Activated CD4-positive, alpha-beta T cell treated with anti-CD3 and anti-CD28 coated beads for 36 hours (primary cell): ENCODE measurements around the gene PSG7. TPM values are rescaled to one million over a fixed set of nuclear protein-coding genes. Genes with fewer than 3 reads are reported as not detected.
"Not testable (repeated sequence)": the region's sequence is repeated elsewhere in the genome, so short reads cannot be mapped to it uniquely, and the experiment has no call there.

Experiments
- ATAC-seq: fragments of 200-7000 bp; cut with Tn5 transposase; one replicate; pipeline ENCODE4 v1.10.0; 2021; ENCODE audit warnings: mild to moderate bottlenecking, moderate library complexity
- CTCF ChIA-PET: fragments of 350-600 bp; sonication (Branson Sonifier 250); formaldehyde crosslinking; loops from one replicate; lab custom pipeline; 2021; ENCODE audit warnings: antibody characterized with exemption; lab: Charles Lee
- POLR2A ChIA-PET: fragments of 350-600 bp; sonication (Branson Sonifier 250); formaldehyde crosslinking; loops from one replicate; lab custom pipeline; 2021; ENCODE audit warnings: antibody characterized with exemption, inconsistent platforms; lab: Charles Lee
- DNase-seq: peaks from one replicate; pipeline ENCODE4 v3.0.0-alpha.2; 2020
- H3K27ac Mint-ChIP-seq: one replicate; pipeline ENCODE4 v1.8.0; 2021; ENCODE audit warnings: mixed read lengths
- H3K27me3 Mint-ChIP-seq: one replicate; pipeline ENCODE4 v1.8.0; 2021; ENCODE audit warnings: mixed read lengths
- H3K36me3 Mint-ChIP-seq: one replicate; pipeline ENCODE4 v1.8.0; 2021; ENCODE audit warnings: low read depth, mixed read lengths
- H3K4me1 Mint-ChIP-seq: one replicate; pipeline ENCODE4 v1.8.0; 2021; ENCODE audit warnings: mixed read lengths
- H3K4me3 Mint-ChIP-seq: one replicate; pipeline ENCODE4 v1.8.0; 2021; ENCODE audit warnings: mild to moderate bottlenecking, moderate library complexity, mixed read lengths
- H3K9me3 Mint-ChIP-seq: one replicate; pipeline ENCODE4 v1.8.0; 2021; ENCODE audit warnings: low read depth, mixed read lengths
- intact Hi-C, 2 experiments: fragments of 100-400 bp; cut with DNase I in 1 of 2; cut with micrococcal nuclease in 1 of 2; formaldehyde crosslinking; loops; one replicate each; pipeline versions ENCODE4 v1.14.2 to v1.15.1; 2022 to 2024; cut with DNase I, micrococcal nuclease
- total RNA-seq, 2 experiments: library from RNA; stranded (reverse); gene quantifications; one replicate each; pipeline ENCODE4 v1.2.3, GENCODE V29; 2021

Gene PSG7
- total RNA-seq, result not detected

- ATAC-seq, POLR2A ChIA-PET, H3K4me1 Mint-ChIP-seq, H3K27me3 Mint-ChIP-seq, H3K4me3 Mint-ChIP-seq, H3K9me3 Mint-ChIP-seq, CTCF ChIA-PET, intact Hi-C loops, DNase-seq, H3K36me3 Mint-ChIP-seq, H3K27ac Mint-ChIP-seq: not testable (repeated sequence)
Measured at GRCh38 chr19:42937107-42937506, at the start of gene PSG7. PSG7 (minus strand) TSS chr19:42937207; CDS start chr19:42937076, 131 bp downstream.

GRCh38 chr19:42985588-42985987 is 48.6 kb upstream of the PSG7 start:
- DNase-seq (no peak), ATAC-seq (no peak)
- ChIA-PET CTCF (interaction anchor here (0.6 kb wide), 1 partner anchor 86 kb away, joined by 3 read pairs; no protein-coding TSS in a partner anchor), POLR2A (no interaction called here)
- intact Hi-C loops, result no loop called here
- Mint-ChIP-seq H3K27me3 (peaks cover 15% of the 10 kb centered on the region), H3K9me3 (peaks cover 7% of the 10 kb centered on the region), H3K4me3 (no peak overlapping the region), H3K36me3 (no peaks in the 10 kb centered on the region), H3K4me1 (no peaks in the 10 kb centered on the region), H3K27ac (no peak overlapping the region)

- POLR2A ChIA-PET, ATAC-seq, CTCF ChIA-PET, intact Hi-C loops, H3K4me1 Mint-ChIP-seq, H3K9me3 Mint-ChIP-seq, H3K27ac Mint-ChIP-seq, H3K4me3 Mint-ChIP-seq, H3K36me3 Mint-ChIP-seq, DNase-seq: not testable (repeated sequence)
- peaks cover 13% of the 10 kb centered on the region for H3K27me3 Mint-ChIP-seq
Measured at GRCh38 chr19:42982111-42982510, 45.1 kb upstream of the PSG7 start.

- intact Hi-C loops, H3K4me1 Mint-ChIP-seq, H3K4me3 Mint-ChIP-seq, H3K36me3 Mint-ChIP-seq, ATAC-seq, H3K27me3 Mint-ChIP-seq, DNase-seq, H3K9me3 Mint-ChIP-seq, CTCF ChIA-PET, POLR2A ChIA-PET, H3K27ac Mint-ChIP-seq: not testable (repeated sequence)
Measured at GRCh38 chr19:42971451-42971850, 34.4 kb upstream of the PSG7 start.

GRCh38 chr19:42965176-42965575 is 28.2 kb upstream of the PSG7 start:
- Mint-ChIP-seq H3K36me3 (no peaks in the 10 kb centered on the region), H3K27ac (no peak overlapping the region), H3K9me3 (no peaks in the 10 kb centered on the region), H3K4me3 (no peak overlapping the region), H3K4me1 (no peaks in the 10 kb centered on the region), H3K27me3 (peaks cover 17% of the 10 kb centered on the region)
- intact Hi-C loops, result no loop called here
- ATAC-seq (no peak), DNase-seq (no peak)
- ChIA-PET CTCF (no interaction called here), POLR2A (no interaction called here)

- ChIA-PET POLR2A (no interaction called here), CTCF (no interaction called here)
- Mint-ChIP-seq H3K9me3 (peaks cover 9% of the 10 kb centered on the region), H3K36me3 (no peaks in the 10 kb centered on the region), H3K4me1 (no peaks in the 10 kb centered on the region), H3K27me3 (peaks cover 8% of the 10 kb centered on the region), H3K4me3 (no peak overlapping the region), H3K27ac (no peak overlapping the region)
- DNase-seq, result no peak
- intact Hi-C loops, result no loop called here
- no peak for ATAC-seq
Measured at GRCh38 chr19:42961119-42961518, 24.1 kb upstream of the PSG7 start.

- H3K27me3 Mint-ChIP-seq, ATAC-seq, CTCF ChIA-PET, intact Hi-C loops, H3K9me3 Mint-ChIP-seq, DNase-seq, H3K27ac Mint-ChIP-seq, H3K4me1 Mint-ChIP-seq, H3K4me3 Mint-ChIP-seq, POLR2A ChIA-PET, H3K36me3 Mint-ChIP-seq: not testable (repeated sequence)
Measured at GRCh38 chr19:42952126-42952525, 15.1 kb upstream of the PSG7 start.

GRCh38 chr19:42951476-42951875 is 14.5 kb upstream of the PSG7 start:
- DNase-seq, ATAC-seq, H3K4me1 Mint-ChIP-seq, POLR2A ChIA-PET, intact Hi-C loops, H3K9me3 Mint-ChIP-seq, H3K27me3 Mint-ChIP-seq, H3K27ac Mint-ChIP-seq, H3K36me3 Mint-ChIP-seq, H3K4me3 Mint-ChIP-seq, CTCF ChIA-PET: not testable (repeated sequence)

GRCh38 chr19:42942187-42942789 is 5.3 kb upstream of the PSG7 start:
- no peak overlapping the region for H3K27ac Mint-ChIP-seq
- no peaks in the 10 kb centered on the region for H3K4me1 Mint-ChIP-seq
- H3K9me3 Mint-ChIP-seq, result no peaks in the 10 kb centered on the region
- H3K4me3 Mint-ChIP-seq, result no peak overlapping the region
- DNase-seq (peak; percentile 18), ATAC-seq (no peak)
- no peaks in the 10 kb centered on the region for H3K36me3 Mint-ChIP-seq
- intact Hi-C loops, result no loop called here
- peaks cover 9% of the 10 kb centered on the region for H3K27me3 Mint-ChIP-seq
- ChIA-PET POLR2A (no interaction called here), CTCF (no interaction called here)

- not testable (repeated sequence) for H3K4me1 Mint-ChIP-seq
Measured at GRCh38 chr19:42934726-42935125, 2.3 kb downstream of the PSG7 start.

GRCh38 chr19:42934183-42934582 is 2.8 kb downstream of the PSG7 start:
- H3K27ac Mint-ChIP-seq, H3K36me3 Mint-ChIP-seq, H3K27me3 Mint-ChIP-seq, ATAC-seq, POLR2A ChIA-PET, DNase-seq, H3K9me3 Mint-ChIP-seq, H3K4me1 Mint-ChIP-seq, H3K4me3 Mint-ChIP-seq: not testable (repeated sequence)
- intact Hi-C loops, result loop anchor here in 1 of 2 experiments (5.0 kb wide), 1 partner anchor 153 kb away; no protein-coding TSS in a partner anchor
- CTCF ChIA-PET, result interaction anchor here (1.5 kb wide), 1 partner anchor 9 kb away, joined by 3 read pairs; no protein-coding TSS in a partner anchor

More at GRCh38 chr19:42934726-42935125, 2.3 kb downstream of the PSG7 start:
- H3K27me3 Mint-ChIP-seq, DNase-seq, ATAC-seq, H3K4me3 Mint-ChIP-seq, H3K9me3 Mint-ChIP-seq, POLR2A ChIA-PET, H3K27ac Mint-ChIP-seq, H3K36me3 Mint-ChIP-seq: not testable (repeated sequence)
- intact Hi-C loops, result loop anchor here in 1 of 2 experiments (5.0 kb wide), 1 partner anchor 153 kb away; no protein-coding TSS in a partner anchor
- CTCF ChIA-PET, result interaction anchor here (1.5 kb wide), 1 partner anchor 9 kb away, joined by 3 read pairs; no protein-coding TSS in a partner anchor

GRCh38 chr19:42933412-42933811 is 3.6 kb downstream of the PSG7 start:
- H3K27me3 Mint-ChIP-seq, H3K4me3 Mint-ChIP-seq, H3K4me1 Mint-ChIP-seq, POLR2A ChIA-PET, ATAC-seq, H3K36me3 Mint-ChIP-seq, H3K9me3 Mint-ChIP-seq, H3K27ac Mint-ChIP-seq, DNase-seq: not testable (repeated sequence)
- CTCF ChIA-PET, result interaction anchor here (1.5 kb wide), 1 partner anchor 8 kb away, joined by 3 read pairs; no protein-coding TSS in a partner anchor
- intact Hi-C loops, result loop anchor here in 1 of 2 experiments (5.0 kb wide), 1 partner anchor 154 kb away; no protein-coding TSS in a partner anchor
